ENCODE measurements around the gene STXBP6.
A peak's percentile ranks its signal among the peaks of the same experiment; 100 is the strongest.

Gene STXBP6

DNA sequence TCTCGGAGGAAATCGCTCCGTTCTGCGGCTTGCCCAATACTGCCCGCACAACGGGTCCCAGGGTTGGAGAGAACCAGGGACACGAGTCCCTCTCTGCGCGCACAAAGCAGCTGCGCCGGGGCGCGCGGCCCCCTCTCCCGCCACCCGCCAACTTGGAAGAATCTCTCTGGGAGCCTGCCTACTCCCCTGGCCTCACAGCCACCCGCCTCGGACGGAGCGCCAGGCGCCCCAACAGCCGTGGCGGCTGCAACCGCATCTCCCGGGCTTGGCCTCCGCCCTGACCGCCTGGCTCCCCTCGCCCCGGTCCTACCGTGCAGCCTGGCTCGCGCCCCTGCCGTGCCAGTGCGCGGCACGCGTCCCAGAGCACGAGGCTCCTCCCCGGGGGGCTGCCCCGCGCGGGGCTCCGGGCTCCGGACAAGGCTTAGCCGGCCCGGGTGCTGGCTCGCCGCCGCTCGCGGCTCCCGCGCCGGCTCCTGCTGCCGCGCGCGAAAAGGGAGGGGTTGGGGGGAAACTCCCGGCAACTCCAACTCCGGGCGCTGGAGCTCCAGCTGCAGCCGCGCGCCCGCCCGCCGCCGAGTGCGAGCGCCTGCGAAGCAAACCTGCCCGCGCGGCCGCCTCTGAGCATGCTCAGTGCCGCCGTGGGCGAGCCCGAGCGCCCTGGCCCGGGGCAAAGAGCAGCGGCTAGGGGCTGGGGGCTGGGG, at the start of gene STXBP6:
TSS of gene STXBP6 (minus strand) at position 580 of the 701 bp plus-strand sequence. CDS start 75,329 bp downstream, outside the sequence.
- H3K27ac Mint-ChIP-seq = no peak within 1 kb of the TSS
- H3K4me1 Mint-ChIP-seq = peaks cover 8% of the 10 kb centered on the region
- peaks cover 49% of the 10 kb centered on the region for H3K27me3 Mint-ChIP-seq
- peak within 1 kb of the TSS; percentile 67 for H3K4me3 Mint-ChIP-seq
- no peaks in the 10 kb centered on the region for H3K9me3 Mint-ChIP-seq
- peak; percentile 30 for DNase-seq
- peak; percentile 46 for ATAC-seq
- no peaks in the 10 kb centered on the region for H3K36me3 Mint-ChIP-seq (ENCODE audit: low read depth)

DNA sequence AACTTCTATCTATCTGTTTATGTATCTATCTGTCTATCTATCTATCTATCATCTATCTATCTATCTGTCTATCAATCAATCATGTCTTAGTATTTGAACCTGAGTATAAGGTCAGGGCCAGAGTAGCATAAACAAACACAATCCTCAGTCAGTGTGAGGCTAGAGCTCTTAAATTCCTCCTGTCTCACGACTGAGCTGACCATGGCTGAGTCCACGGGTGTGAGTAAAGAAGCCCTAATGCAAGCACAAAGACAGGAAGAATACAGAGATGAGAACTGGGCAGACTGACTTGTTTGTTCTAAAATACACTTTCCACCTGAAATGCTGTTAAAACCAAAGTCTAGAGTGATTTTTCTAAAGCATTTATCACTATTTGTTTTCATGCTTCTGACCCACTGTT, 47.2 kb upstream of the STXBP6 start:
- H3K36me3 Mint-ChIP-seq (ENCODE audit: low read depth) = no peaks in the 10 kb centered on the region
- no peak for ATAC-seq
- H3K27ac Mint-ChIP-seq = no peak overlapping the region

DNA sequence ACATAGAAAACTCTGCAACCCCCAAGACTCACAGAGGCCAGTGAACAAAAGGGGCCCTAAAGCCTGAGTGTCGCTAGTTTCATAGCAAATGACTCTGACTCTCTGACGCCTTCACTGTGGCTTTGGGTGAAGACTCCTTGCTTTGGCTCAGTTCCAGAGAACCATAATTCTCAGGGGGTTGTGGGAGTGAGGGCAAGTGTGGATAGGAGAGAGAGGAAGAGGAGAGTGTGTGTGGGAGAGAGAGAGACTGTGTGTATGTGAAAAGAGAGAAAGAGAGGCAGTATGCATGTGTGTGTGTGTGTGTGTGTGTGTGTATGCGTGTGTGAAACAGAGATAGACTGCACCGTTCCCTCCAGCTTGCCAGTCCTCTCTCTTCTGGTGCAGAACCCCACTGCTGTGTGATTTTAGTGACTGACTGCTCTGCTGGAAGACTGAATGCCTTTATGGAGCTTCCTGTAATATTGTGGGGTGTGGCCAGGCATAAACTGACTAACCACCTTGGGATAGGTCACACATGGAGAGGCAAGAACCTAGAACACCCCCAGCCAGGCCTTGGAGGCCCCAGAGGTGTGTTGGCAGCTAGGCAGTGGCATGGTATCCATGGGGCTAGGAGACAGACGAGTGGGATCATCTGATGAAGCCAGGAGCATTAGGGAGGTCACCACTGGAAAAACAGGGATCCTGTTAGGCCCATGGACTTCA, 45.9 kb upstream of the STXBP6 start:
- Mint-ChIP-seq H3K27me3 (peaks cover 18% of the 10 kb centered on the region), H3K4me1 (no peaks in the 10 kb centered on the region), H3K9me3 (no peaks in the 10 kb centered on the region), H3K27ac (no peak overlapping the region), H3K4me3 (no peak overlapping the region), H3K36me3 (ENCODE audit: low read depth) (no peaks in the 10 kb centered on the region)
- ATAC-seq (no peak), DNase-seq (no peak)

More for the DNA sequence above, 47.2 kb upstream of the STXBP6 start:
- peaks cover 17% of the 10 kb centered on the region for H3K27me3 Mint-ChIP-seq
- H3K9me3 Mint-ChIP-seq = no peaks in the 10 kb centered on the region
- DNase-seq = no peak
- no peaks in the 10 kb centered on the region for H3K4me1 Mint-ChIP-seq
- H3K4me3 Mint-ChIP-seq = no peak overlapping the region

DNA sequence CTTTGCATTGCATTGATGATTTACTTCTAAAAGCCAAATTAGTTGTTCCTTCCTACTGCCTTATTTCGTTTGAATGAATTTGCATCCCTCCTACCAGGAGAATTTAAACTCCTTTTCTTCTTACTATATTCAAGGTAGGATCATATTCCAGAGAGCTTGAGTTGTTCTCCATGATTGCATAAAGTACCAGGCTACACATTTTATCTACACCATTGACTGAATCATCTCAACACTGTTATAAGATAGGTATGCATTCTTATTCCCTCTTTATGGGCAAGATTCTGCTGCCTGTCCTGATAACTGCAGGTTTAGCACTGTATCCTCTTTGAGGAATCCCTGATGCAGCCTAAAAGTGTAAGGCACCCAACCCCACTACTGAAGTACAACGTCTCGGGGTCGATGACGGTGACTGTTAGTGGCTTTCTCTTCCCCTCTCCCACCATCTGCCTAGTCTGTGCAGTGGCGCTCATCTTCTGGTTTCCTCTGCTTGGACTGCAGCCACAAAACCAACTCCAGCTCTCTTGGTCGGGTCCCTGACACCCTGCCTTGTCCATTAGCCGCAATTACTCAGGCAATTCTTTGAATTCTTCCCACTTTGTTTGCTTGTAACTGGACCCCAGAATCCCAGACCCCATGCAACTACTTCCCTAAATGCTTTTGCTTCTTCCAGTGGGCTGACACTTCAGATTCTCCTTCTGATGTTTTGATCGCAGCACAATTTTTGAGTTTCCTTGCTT, 44.4 kb upstream of the STXBP6 start:
- H3K4me1 Mint-ChIP-seq = no peaks in the 10 kb centered on the region
- H3K36me3 Mint-ChIP-seq (ENCODE audit: low read depth) = no peaks in the 10 kb centered on the region
- peaks cover 26% of the 10 kb centered on the region for H3K27me3 Mint-ChIP-seq
- no peak overlapping the region for H3K27ac Mint-ChIP-seq
- no peak overlapping the region for H3K4me3 Mint-ChIP-seq
- H3K9me3 Mint-ChIP-seq = no peaks in the 10 kb centered on the region
- ATAC-seq (no peak), DNase-seq (no peak)

DNA sequence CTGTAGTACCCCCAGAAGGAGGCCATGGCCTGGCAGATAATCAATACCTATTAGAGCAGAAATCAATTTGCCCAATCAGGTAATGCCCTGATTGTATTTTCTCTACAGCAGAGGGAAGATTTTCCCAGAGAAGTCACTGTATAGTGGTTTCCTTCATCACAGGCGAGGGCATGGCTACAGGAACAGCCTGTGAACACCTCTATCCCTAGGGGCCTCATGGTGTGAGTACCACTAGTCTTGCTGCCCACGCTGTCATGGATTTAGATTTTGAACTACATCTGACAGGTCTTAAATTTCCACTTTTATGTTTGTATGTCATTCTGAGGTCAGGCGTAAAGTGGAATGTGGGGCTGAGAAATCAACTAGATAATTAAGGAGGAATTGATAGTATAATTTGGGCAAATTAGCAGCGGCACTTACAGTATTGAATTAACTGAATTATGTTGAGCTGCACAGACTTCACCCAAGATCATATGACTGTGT, 42.4 kb upstream of the STXBP6 start:
- Mint-ChIP-seq H3K36me3 (ENCODE audit: low read depth) (no peaks in the 10 kb centered on the region), H3K27ac (no peak overlapping the region), H3K27me3 (peaks cover 22% of the 10 kb centered on the region), H3K9me3 (no peaks in the 10 kb centered on the region), H3K4me3 (no peak overlapping the region), H3K4me1 (no peaks in the 10 kb centered on the region)
- DNase-seq (no peak), ATAC-seq (no peak)

DNA sequence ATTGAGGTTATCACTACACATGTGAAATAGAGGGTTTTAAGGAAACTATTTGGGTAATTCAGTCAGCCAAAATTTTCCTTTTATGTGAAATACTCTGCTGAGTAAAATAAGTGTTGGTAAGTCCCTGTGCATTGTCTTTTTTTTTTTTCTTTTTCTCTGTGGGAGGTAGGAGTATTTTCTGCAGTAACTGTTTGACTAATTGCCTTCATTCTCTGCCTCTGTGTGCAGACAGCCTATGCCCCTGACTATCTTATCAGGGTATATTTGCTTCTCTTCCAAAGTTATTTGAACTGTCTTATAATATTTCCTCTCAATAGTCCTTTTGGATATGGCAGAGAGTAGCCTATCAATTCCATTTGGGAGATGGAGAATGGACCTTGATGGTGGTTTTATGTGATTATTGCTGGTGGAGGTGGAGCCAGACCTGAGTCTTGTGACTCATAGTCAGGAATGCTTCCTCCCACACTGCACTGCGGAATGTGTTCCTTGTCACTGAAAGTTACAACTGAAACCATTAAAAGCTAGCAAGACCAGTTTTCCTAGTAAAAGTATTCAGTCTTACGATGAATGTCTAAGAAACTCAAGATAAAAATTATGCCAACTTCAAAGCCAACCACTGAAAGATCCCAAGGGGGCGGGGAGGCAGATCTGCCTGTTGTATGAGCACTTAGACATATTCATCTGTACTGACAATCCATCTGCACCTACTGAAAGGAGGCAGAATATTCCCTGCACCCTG, 40.9 kb upstream of the STXBP6 start:
- no peak for ATAC-seq
- DNase-seq = no peak
- H3K4me3 Mint-ChIP-seq = no peak overlapping the region
- H3K4me1 Mint-ChIP-seq = no peaks in the 10 kb centered on the region
- H3K9me3 Mint-ChIP-seq = no peaks in the 10 kb centered on the region
- H3K36me3 Mint-ChIP-seq (ENCODE audit: low read depth) = no peaks in the 10 kb centered on the region
- H3K27me3 Mint-ChIP-seq = peaks cover 17% of the 10 kb centered on the region
- no peak overlapping the region for H3K27ac Mint-ChIP-seq

DNA sequence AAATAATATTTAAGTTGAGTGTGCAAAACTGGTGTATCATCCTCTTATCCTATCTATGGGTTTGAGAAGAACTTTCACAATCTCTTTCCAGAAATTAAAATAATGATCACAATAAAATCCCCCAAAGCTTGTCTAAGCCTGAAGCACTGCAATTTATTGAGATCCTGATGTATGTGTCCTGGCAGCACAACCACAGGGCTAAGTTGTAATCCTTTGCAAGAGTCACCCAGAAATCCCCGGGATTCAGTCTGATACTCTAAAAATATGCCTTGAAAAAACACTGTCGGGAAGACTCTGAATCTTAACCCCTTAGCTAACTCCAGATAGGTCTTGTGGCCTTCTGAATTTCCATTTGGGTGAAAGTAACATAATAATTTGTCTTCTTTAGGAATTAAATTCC, 40.3 kb upstream of the STXBP6 start:
- no peak overlapping the region for H3K27ac Mint-ChIP-seq
- no peak for DNase-seq
- H3K4me1 Mint-ChIP-seq = no peaks in the 10 kb centered on the region
- no peak for ATAC-seq
- H3K27me3 Mint-ChIP-seq = peaks cover 16% of the 10 kb centered on the region
- H3K9me3 Mint-ChIP-seq = no peaks in the 10 kb centered on the region
- no peak overlapping the region for H3K4me3 Mint-ChIP-seq
- no peaks in the 10 kb centered on the region for H3K36me3 Mint-ChIP-seq (ENCODE audit: low read depth)

DNA sequence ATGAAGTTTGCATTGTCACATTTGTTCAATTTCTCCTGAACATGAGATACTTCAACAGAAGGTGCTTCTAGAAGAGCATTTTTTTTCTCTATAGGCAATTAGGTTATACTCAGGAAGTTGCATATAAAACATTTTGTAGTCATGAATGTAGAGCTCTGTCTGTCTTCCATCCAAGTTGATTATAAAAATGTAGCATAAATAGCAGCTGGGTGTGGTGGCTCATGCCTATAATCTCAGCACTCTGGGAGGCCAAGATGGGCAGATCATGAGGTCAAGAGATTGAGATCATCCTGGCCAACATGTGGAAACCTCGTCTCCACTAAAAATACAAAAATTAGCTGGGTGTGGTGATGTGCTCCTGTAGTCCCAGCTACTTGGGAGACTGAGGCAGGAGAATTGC, 39.5 kb upstream of the STXBP6 start:
- Mint-ChIP-seq H3K27ac (no peak overlapping the region), H3K9me3 (no peaks in the 10 kb centered on the region), H3K36me3 (ENCODE audit: low read depth) (no peaks in the 10 kb centered on the region), H3K27me3 (peaks cover 13% of the 10 kb centered on the region), H3K4me3 (no peak overlapping the region), H3K4me1 (no peaks in the 10 kb centered on the region)
- DNase-seq (no peak), ATAC-seq (no peak)

DNA sequence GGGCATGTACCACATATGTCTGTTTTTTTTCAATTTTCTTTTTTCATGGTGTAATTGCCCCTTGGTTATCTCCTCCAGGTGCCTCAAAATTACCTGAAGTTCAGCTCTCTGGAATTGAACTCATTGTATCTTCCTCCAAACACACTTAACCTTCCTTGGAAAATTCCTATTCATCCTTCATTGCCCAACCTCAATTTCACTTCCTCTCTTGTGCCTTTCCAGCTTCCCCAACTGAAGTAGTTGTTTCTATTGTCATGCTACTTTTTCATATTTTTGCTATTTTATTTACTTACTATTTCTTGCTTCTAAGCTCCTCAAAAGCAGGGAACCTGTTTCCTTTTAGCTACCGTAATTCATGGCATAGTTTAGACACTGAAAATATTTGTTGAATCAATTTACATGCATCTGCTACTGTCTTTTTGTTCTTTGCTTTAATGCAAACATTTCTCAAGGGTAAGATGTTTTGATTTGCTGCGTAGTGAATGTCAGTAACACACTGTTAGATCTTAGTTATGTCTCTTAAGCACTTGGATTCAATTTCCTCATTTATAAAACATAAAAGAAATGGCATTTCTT, 37.0 kb upstream of the STXBP6 start:
- ATAC-seq (no peak), DNase-seq (no peak)
- no peaks in the 10 kb centered on the region for H3K36me3 Mint-ChIP-seq (ENCODE audit: low read depth)
- H3K4me3 Mint-ChIP-seq = no peak overlapping the region
- no peaks in the 10 kb centered on the region for H3K4me1 Mint-ChIP-seq
- H3K27me3 Mint-ChIP-seq = peaks cover 27% of the 10 kb centered on the region
- H3K9me3 Mint-ChIP-seq = no peaks in the 10 kb centered on the region
- H3K27ac Mint-ChIP-seq = no peak overlapping the region

DNA sequence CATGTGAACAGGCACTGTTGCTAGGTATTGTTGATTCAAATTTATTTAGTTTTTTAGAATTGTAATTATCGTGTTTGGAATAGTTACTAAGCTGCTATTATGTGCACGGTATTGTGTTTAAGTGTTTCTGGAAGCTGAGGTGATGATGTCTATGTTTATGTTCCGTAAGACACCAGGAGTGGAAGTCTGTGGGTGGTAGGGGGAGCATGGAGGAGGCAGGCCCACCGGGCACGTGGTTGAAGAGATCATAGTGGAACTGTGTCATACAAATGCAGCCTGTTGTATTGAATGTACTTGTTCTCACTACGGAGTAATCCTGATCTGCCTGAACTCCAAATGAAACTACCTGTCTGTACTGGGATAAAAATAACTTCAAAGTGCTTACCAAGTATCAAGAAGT, 36.1 kb upstream of the STXBP6 start:
- H3K36me3 Mint-ChIP-seq (ENCODE audit: low read depth) = no peaks in the 10 kb centered on the region
- ATAC-seq (no peak), DNase-seq (no peak)
- H3K27ac Mint-ChIP-seq = no peak overlapping the region
- H3K27me3 Mint-ChIP-seq = peaks cover 31% of the 10 kb centered on the region
- H3K4me1 Mint-ChIP-seq = no peaks in the 10 kb centered on the region
- H3K9me3 Mint-ChIP-seq = no peaks in the 10 kb centered on the region
- no peak overlapping the region for H3K4me3 Mint-ChIP-seq

DNA sequence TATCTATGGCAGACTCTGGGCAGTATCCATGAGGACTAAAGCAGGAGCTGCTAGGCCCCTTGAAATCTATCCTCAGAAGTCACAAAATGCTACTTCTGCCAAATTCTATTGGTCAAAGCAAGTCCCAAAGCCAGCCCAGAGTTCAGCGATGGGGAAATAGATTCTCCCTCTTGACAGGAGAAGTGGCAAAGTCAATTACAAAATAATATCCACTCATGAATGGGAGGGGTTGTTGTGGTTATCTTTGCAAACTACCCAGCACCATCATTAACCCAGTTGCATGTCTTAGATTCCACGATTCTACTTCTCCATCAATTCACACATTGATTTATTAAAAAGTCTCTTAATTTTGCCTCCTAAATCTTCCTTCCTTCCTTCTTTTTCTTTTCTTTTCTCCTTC, 30.7 kb upstream of the STXBP6 start:
- Mint-ChIP-seq H3K9me3 (no peaks in the 10 kb centered on the region), H3K27ac (no peak overlapping the region), H3K4me3 (no peak overlapping the region), H3K27me3 (peaks cover 22% of the 10 kb centered on the region), H3K4me1 (no peaks in the 10 kb centered on the region), H3K36me3 (ENCODE audit: low read depth) (no peaks in the 10 kb centered on the region)
- ATAC-seq (no peak), DNase-seq (no peak)

DNA sequence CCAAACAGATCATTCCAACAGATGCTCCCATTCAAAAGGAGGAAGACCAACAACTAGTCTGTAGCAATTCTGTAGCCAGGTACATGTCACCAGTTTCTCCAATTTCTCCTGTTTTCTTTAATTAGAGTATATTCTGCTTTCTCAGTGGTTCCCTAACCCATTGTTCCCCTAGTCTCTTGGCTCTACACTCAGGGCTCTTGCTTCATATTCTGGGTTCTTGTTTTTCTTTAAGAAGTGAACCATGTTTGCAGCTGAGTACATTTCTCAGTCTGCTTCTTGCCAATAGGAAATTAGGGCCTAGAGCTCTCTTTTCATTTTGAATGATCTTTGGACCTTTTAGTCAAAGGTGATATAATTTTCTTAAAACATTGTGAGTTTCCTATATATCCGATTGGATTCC, 29.4 kb upstream of the STXBP6 start:
- H3K27me3 Mint-ChIP-seq = peaks cover 19% of the 10 kb centered on the region
- no peak overlapping the region for H3K4me3 Mint-ChIP-seq
- H3K36me3 Mint-ChIP-seq (ENCODE audit: low read depth) = no peaks in the 10 kb centered on the region
- no peak for ATAC-seq
- no peak overlapping the region for H3K27ac Mint-ChIP-seq
- no peaks in the 10 kb centered on the region for H3K4me1 Mint-ChIP-seq
- DNase-seq = no peak
- no peaks in the 10 kb centered on the region for H3K9me3 Mint-ChIP-seq

DNA sequence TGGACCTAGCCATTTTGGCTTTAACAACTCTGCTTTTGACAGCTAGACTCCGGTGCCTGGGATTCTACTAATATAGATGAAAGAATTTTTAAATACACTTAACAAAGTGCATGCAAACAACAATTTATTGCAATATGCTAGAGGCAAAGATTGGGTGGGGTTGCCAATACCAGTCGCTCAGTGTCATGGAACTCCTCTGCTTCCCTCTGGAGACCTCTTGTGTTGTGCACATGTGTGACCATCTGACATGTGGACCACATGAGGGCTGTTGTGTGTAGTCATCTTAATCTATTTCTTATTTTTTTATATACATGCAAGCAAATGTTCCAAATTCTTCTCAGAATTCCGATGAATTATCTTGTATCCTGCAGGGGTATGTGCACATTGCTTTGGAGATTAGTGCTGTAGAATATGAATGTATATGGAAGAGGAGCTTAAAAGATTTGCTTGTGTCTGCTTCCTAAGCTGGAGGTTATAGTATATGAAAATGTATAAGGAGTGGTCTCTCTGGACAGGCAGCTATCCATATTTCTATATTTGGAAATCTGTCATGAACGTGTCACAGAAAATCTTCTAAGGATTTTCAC, 24.2 kb upstream of the STXBP6 start:
- Mint-ChIP-seq H3K9me3 (no peaks in the 10 kb centered on the region), H3K4me3 (no peak overlapping the region), H3K27ac (no peak overlapping the region), H3K27me3 (peaks cover 9% of the 10 kb centered on the region), H3K36me3 (ENCODE audit: low read depth) (no peaks in the 10 kb centered on the region), H3K4me1 (no peaks in the 10 kb centered on the region)
- ATAC-seq (no peak), DNase-seq (no peak)

DNA sequence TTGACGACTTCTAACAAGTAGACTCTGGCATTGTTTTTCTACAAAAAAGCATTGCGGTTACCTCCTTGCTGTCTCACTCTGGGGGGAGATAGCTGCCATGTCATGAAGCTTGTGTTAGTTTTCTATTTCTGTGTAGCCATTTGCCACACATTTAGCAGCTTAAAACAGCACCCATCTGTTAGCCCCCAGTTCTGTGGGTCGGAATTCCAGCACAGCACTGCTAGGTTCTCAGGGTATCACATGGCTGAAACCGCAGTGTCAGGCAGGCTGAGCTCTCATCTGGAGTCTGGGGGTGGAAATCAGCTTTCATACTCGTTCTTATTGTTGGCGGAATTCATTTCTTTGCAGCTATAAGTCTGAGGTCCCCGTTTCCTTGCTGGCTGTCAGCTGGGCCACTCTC, 19.9 kb upstream of the STXBP6 start:
- Mint-ChIP-seq H3K4me3 (no peak overlapping the region), H3K27ac (no peak overlapping the region), H3K9me3 (no peaks in the 10 kb centered on the region), H3K4me1 (no peaks in the 10 kb centered on the region), H3K36me3 (ENCODE audit: low read depth) (no peaks in the 10 kb centered on the region), H3K27me3 (peaks cover 6% of the 10 kb centered on the region)
- ATAC-seq (no peak), DNase-seq (no peak)

All from activated naive CD8-positive, alpha-beta T cell treated with anti-CD3 and anti-CD28 coated beads, Interleukin-2, amount 50 U/mL, for 24 hours (primary cell).